HepG2 (cell line): ENCODE measurements around the gene TP73. TPM values are rescaled to one million over a fixed set of nuclear protein-coding genes. Genes with fewer than 3 reads are reported as not detected.

Source experiments
- RNF219 ChIP-seq: sonication (generic); formaldehyde crosslinking; IDR thresholded peaks from 2 replicates; pipeline ENCODE4 v1.5.0; 2020; ENCODE audit warnings: mild to moderate bottlenecking, missing genetic modification reagents
- ZBTB40 ChIP-seq, 2 experiments: fragments of 450-650 bp in 1 of 2; sonication (generic) in 1 of 2; formaldehyde crosslinking in 1 of 2; IDR thresholded peaks; 2 replicates each; pipeline versions ENCODE4 v1.6.1 to v1.8.0; 2016 to 2022; ENCODE audit warnings: antibody characterized with exemption in 1 of 2, mild to moderate bottlenecking in 1 of 2, missing genetic modification reagents in 1 of 2
- ZNF615 ChIP-seq: sonication (generic); formaldehyde crosslinking; IDR thresholded peaks from 2 replicates; pipeline ENCODE4 v1.5.0; 2020; ENCODE audit warnings: mild to moderate bottlenecking, missing genetic modification reagents, borderline replicate concordance
- polyA plus RNA-seq, 8 experiments: library from polyadenylated mRNA; depleted of rRNA in 3 of 8; stranded (reverse) in 7 of 8; unstranded in 1 of 8; fragments of >200 nt; fragmentation: Illumina TruSeq in 4 of 8; extraction: Trizol in 4 of 8; gene quantifications; 2 replicates each; pipeline versions ENCODE4 v1.2.1 to v1.2.3, GENCODE V29; 2011 to 2016; ENCODE audit warnings: low read depth in 4 of 8, missing spikeins in 1 of 8, mixed read lengths in 1 of 8; ENCODE audit not compliant: insufficient read depth in 1 of 8
- total RNA-seq, 5 experiments: library from RNA; depleted of rRNA; stranded (reverse); fragments of >200 nt; fragmentation: Illumina TruSeq; extraction: Trizol; gene quantifications; 2 replicates each; pipeline ENCODE4 v1.2.3, GENCODE V29; 2016; ENCODE audit warnings: low read depth in 1 of 5
- TF ChIP-seq, protein P1 (sequence below): sonication (generic); formaldehyde crosslinking; IDR thresholded peaks from 2 replicates; pipeline ENCODE4 v1.5.1; 2020; ENCODE audit warnings: mild to moderate bottlenecking, missing genetic modification reagents, moderate library complexity
- TF ChIP-seq, protein P2 (sequence below): sonication (generic); formaldehyde crosslinking; IDR thresholded peaks from 2 replicates; pipeline ENCODE4 v1.5.1; 2020; ENCODE audit warnings: missing genetic modification reagents, mild to moderate bottlenecking, borderline replicate concordance

TP73 gene
- total and polyA plus RNA-seq, 2 of the 13 experiments (the other 11 are each of a cell fraction or from before 2014, with no cell fraction given): 0.49 to 1.1 TPM

- TF ChIP-seq ZBTB40 (IDR thresholded peaks at IDR 0.05) (no peak), ZBTB40 (CRISPR knock-in tag; IDR thresholded peaks at IDR 0.05) (no peak), ZNF615 (CRISPR knock-in tag) (no peak), RNF219 (CRISPR knock-in tag) (no peak)
- TF ChIP-seq, protein P1, sequence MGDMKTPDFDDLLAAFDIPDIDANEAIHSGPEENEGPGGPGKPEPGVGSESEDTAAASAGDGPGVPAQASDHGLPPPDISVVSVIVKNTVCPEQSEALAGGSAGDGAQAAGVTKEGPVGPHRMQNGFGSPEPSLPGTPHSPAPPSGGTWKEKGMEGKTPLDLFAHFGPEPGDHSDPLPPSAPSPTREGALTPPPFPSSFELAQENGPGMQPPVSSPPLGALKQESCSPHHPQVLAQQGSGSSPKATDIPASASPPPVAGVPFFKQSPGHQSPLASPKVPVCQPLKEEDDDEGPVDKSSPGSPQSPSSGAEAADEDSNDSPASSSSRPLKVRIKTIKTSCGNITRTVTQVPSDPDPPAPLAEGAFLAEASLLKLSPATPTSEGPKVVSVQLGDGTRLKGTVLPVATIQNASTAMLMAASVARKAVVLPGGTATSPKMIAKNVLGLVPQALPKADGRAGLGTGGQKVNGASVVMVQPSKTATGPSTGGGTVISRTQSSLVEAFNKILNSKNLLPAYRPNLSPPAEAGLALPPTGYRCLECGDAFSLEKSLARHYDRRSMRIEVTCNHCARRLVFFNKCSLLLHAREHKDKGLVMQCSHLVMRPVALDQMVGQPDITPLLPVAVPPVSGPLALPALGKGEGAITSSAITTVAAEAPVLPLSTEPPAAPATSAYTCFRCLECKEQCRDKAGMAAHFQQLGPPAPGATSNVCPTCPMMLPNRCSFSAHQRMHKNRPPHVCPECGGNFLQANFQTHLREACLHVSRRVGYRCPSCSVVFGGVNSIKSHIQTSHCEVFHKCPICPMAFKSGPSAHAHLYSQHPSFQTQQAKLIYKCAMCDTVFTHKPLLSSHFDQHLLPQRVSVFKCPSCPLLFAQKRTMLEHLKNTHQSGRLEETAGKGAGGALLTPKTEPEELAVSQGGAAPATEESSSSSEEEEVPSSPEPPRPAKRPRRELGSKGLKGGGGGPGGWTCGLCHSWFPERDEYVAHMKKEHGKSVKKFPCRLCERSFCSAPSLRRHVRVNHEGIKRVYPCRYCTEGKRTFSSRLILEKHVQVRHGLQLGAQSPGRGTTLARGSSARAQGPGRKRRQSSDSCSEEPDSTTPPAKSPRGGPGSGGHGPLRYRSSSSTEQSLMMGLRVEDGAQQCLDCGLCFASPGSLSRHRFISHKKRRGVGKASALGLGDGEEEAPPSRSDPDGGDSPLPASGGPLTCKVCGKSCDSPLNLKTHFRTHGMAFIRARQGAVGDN: peak; percentile 30
- TF ChIP-seq, protein P2, sequence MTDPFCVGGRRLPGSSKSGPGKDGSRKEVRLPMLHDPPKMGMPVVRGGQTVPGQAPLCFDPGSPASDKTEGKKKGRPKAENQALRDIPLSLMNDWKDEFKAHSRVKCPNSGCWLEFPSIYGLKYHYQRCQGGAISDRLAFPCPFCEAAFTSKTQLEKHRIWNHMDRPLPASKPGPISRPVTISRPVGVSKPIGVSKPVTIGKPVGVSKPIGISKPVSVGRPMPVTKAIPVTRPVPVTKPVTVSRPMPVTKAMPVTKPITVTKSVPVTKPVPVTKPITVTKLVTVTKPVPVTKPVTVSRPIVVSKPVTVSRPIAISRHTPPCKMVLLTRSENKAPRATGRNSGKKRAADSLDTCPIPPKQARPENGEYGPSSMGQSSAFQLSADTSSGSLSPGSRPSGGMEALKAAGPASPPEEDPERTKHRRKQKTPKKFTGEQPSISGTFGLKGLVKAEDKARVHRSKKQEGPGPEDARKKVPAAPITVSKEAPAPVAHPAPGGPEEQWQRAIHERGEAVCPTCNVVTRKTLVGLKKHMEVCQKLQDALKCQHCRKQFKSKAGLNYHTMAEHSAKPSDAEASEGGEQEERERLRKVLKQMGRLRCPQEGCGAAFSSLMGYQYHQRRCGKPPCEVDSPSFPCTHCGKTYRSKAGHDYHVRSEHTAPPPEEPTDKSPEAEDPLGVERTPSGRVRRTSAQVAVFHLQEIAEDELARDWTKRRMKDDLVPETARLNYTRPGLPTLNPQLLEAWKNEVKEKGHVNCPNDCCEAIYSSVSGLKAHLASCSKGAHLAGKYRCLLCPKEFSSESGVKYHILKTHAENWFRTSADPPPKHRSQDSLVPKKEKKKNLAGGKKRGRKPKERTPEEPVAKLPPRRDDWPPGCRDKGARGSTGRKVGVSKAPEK: 0 out of 2 replicates have a peak, but pooled peaks have one; percentile 59
Measured at GRCh38 chr1:3778590-3779264, 126.4 kb downstream of the TP73 start (continued).
